Erythroblast (primary cell): ENCODE measurements around the gene USP28.

Experiments used
- GATA1 ChIP-seq: IDR thresholded peaks from 2 replicates; pipeline ENCODE4 v1.6.1; 2011; ENCODE audit warnings: low read depth, mild to moderate bottlenecking, control low read depth, low read length, moderate library complexity
- POLR2A ChIP-seq: IDR thresholded peaks from 2 replicates; pipeline ENCODE4 v1.6.1; 2011; ENCODE audit warnings: mild to moderate bottlenecking, low read length

GRCh38 chr11:113907681-113908080 lies 32.3 kb upstream of the USP28 start:
- TF ChIP-seq POLR2A (no peak), GATA1 (no peak)
